Measurements from ENCODE around the gene EXO5.
"Not testable (repeated sequence)": the region's sequence is repeated elsewhere in the genome, so short reads cannot be mapped to it uniquely, and the experiment has no call there.

The EXO5 gene

GRCh38 chr1:40553017-40553416 lies 44.5 kb downstream of the EXO5 start:
- no peak for DNase-seq

GRCh38 chr1:40554807-40555206 lies 46.2 kb downstream of the EXO5 start:
- not testable (repeated sequence) for DNase-seq

GRCh38 chr1:40556121-40556520 lies 47.6 kb downstream of the EXO5 start:
- no peak for DNase-seq

GRCh38 chr1:40558241-40558640 lies 49.7 kb downstream of the EXO5 start:
- DNase-seq = not testable (repeated sequence)

- DNase-seq = no peak
Measured at GRCh38 chr1:40562185-40562584, 53.6 kb downstream of the EXO5 start.

- DNase-seq = no peak
Measured at GRCh38 chr1:40563266-40563665, 54.7 kb downstream of the EXO5 start.

- no peak for DNase-seq
Measured at GRCh38 chr1:40564506-40564905, 55.9 kb downstream of the EXO5 start.

- DNase-seq = no peak
Measured at GRCh38 chr1:40564913-40565312, 56.3 kb downstream of the EXO5 start.
